Endodermal cell (in vitro differentiated cells): ENCODE data around the gene PACRG. TPM values are rescaled to one million over a fixed set of nuclear protein-coding genes. Genes with fewer than 3 reads are reported as not detected.

Experiments
- DNase-seq: peaks from one replicate; pipeline ENCODE4 v3.0.0-alpha.2; 2017
- H3K27ac ChIP-seq: 2 replicates; pipeline ENCODE4 v1.5.1; 2013; ENCODE audit warnings: mild to moderate bottlenecking, low read depth, low read length, moderate library complexity
- H3K27me3 ChIP-seq: 2 replicates; pipeline ENCODE4 v1.6.1; 2013; ENCODE audit warnings: mild to moderate bottlenecking, low read length, moderate library complexity; ENCODE audit not compliant: insufficient read depth, control insufficient read depth, poor library complexity, severe bottlenecking
- H3K36me3 ChIP-seq: 2 replicates; pipeline ENCODE4 v1.7.0; 2013; ENCODE audit warnings: mild to moderate bottlenecking, low read length, moderate library complexity; ENCODE audit not compliant: control insufficient read depth, insufficient read depth
- H3K4me1 ChIP-seq: one replicate; pipeline ENCODE4 v1.7.0; 2013; ENCODE audit warnings: low read length; ENCODE audit not compliant: control insufficient read depth, insufficient read depth
- H3K4me3 ChIP-seq: 2 replicates; pipeline ENCODE4 v1.5.1; 2013; ENCODE audit warnings: mild to moderate bottlenecking, low read length, moderate library complexity
- H3K9ac ChIP-seq: 2 replicates; pipeline ENCODE4 v1.6.1; 2013; ENCODE audit warnings: mild to moderate bottlenecking, low read length, moderate library complexity; ENCODE audit not compliant: poor library complexity, severe bottlenecking; ENCODE audit errors: extremely low read depth
- H3K9me3 ChIP-seq: 2 replicates; pipeline ENCODE4 v1.6.1; 2013; ENCODE audit warnings: mild to moderate bottlenecking, low read length, moderate library complexity; ENCODE audit not compliant: control insufficient read depth
- H3K27ac Mint-ChIP-seq: 2 replicates; pipeline ENCODE4 v1.8.0; 2020; ENCODE audit warnings: mixed read lengths
- H3K27me3 Mint-ChIP-seq: 2 replicates; pipeline ENCODE4 v1.8.0; 2021; ENCODE audit warnings: mild to moderate bottlenecking, mixed read lengths; ENCODE audit not compliant: insufficient read depth
- H3K36me3 Mint-ChIP-seq: 2 replicates; pipeline ENCODE4 v1.8.0; 2020; ENCODE audit warnings: low read depth, mixed read lengths
- H3K4me1 Mint-ChIP-seq: 2 replicates; pipeline ENCODE4 v1.8.0; 2020; ENCODE audit warnings: mixed read lengths
- H3K4me3 Mint-ChIP-seq: 2 replicates; pipeline ENCODE4 v1.8.0; 2020; ENCODE audit warnings: mild to moderate bottlenecking, moderate library complexity, mixed read lengths
- H3K9me3 Mint-ChIP-seq: 2 replicates; pipeline ENCODE4 v1.8.0; 2020; ENCODE audit warnings: mild to moderate bottlenecking, mixed read lengths
- CTCF ChIP-seq: fragments of 200-600 bp; sonication (generic); conservative IDR thresholded peaks from 2 replicates; pipeline ENCODE4 v1.5.0; 2021; ENCODE audit warnings: antibody characterized with exemption, mild to moderate bottlenecking
- WGBS, 2 experiments: methylation state at CpG; one replicate each; pipeline versions ENCODE4 v1.1.5 to v1.1.7; 2013; ENCODE audit warnings: missing lambda C conversion rate in 2 of 2, mixed read lengths in 1 of 2; ENCODE audit not compliant: insufficient coverage in 1 of 2, insufficient read length in 1 of 2; 5-methylcytosine and 5-hydroxymethylcytosine counted together
- total RNA-seq, 2 donors: library from RNA; stranded (reverse); fragmentation: NEBNext Ultra II Directional in 1 of 2; extraction: Animal tissue kit (Norgen Biotek cat#: 25700) in 1 of 2; gene quantifications; 2 replicates in 1 of 2; 3 replicates in 1 of 2; pipeline ENCODE4 v1.2.1, GENCODE V29; 2021

PACRG gene
- total RNA-seq, 2 donors from 2014 or later, result 0.42 to 0.44 TPM

- H3K9ac ChIP-seq, result no peak overlapping the region
- H3K27me3 Mint-ChIP-seq, result no peaks in the 10 kb centered on the region
- H3K27me3 ChIP-seq, result no peaks in the 10 kb centered on the region
- no peak for TF ChIP-seq CTCF
- DNase-seq, result no peak
- no peak overlapping the region for H3K4me3 Mint-ChIP-seq
- no peaks in the 10 kb centered on the region for H3K4me1 Mint-ChIP-seq
- H3K4me3 ChIP-seq, result no peak overlapping the region
- H3K27ac ChIP-seq, result no peak overlapping the region
- H3K4me1 ChIP-seq, result no peaks in the 10 kb centered on the region
- H3K36me3 ChIP-seq, result no peaks in the 10 kb centered on the region
- no peaks in the 10 kb centered on the region for H3K9me3 Mint-ChIP-seq
- H3K36me3 Mint-ChIP-seq, result no peaks in the 10 kb centered on the region
- 88 to 89% methylated on average over 10 of the region's 10 CpGs for WGBS, 2 experiments
- no peak overlapping the region for H3K27ac Mint-ChIP-seq
- no peaks in the 10 kb centered on the region for H3K9me3 ChIP-seq
These were observed 242.5 kb downstream of the PACRG start for GRCh38 chr6:162970246-162970645.

GRCh38 chr6:162971356-162971755 is 243.6 kb downstream of the PACRG start:
- no peaks in the 10 kb centered on the region for H3K27me3 ChIP-seq
- Mint-ChIP-seq H3K4me1 (peaks cover 5% of the 10 kb centered on the region), H3K4me3 (no peak overlapping the region), H3K9me3 (no peaks in the 10 kb centered on the region), H3K27me3 (no peaks in the 10 kb centered on the region), H3K36me3 (no peaks in the 10 kb centered on the region), H3K27ac (no peak overlapping the region)
- H3K36me3 ChIP-seq, result no peaks in the 10 kb centered on the region
- no peak for TF ChIP-seq CTCF
- H3K4me3 ChIP-seq, result no peak overlapping the region
- WGBS, 2 experiments, result 82 to 96% methylated on average over 2 to 7 of the region's 7 CpGs
- H3K9ac ChIP-seq, result no peak overlapping the region
- no peaks in the 10 kb centered on the region for H3K9me3 ChIP-seq
- no peak for DNase-seq
- no peak overlapping the region for H3K27ac ChIP-seq
- no peaks in the 10 kb centered on the region for H3K4me1 ChIP-seq

- no peak overlapping the region for H3K4me3 Mint-ChIP-seq
- no peak for TF ChIP-seq CTCF
- Histone ChIP-seq H3K9ac (no peak overlapping the region), H3K36me3 (no peaks in the 10 kb centered on the region), H3K27ac (no peak overlapping the region), H3K4me3 (no peak overlapping the region), H3K9me3 (no peaks in the 10 kb centered on the region), H3K27me3 (no peaks in the 10 kb centered on the region), H3K4me1 (no peaks in the 10 kb centered on the region)
- H3K36me3 Mint-ChIP-seq, result no peaks in the 10 kb centered on the region
- WGBS, 2 experiments, result 89 to 93% methylated on average over 4 to 7 of the region's 7 CpGs
- H3K27ac Mint-ChIP-seq, result no peak overlapping the region
- DNase-seq, result no peak
- no peaks in the 10 kb centered on the region for H3K9me3 Mint-ChIP-seq
- H3K4me1 Mint-ChIP-seq, result peaks cover 5% of the 10 kb centered on the region
- no peaks in the 10 kb centered on the region for H3K27me3 Mint-ChIP-seq
These were observed 245.5 kb downstream of the PACRG start for GRCh38 chr6:162973151-162973872.
